Measurements from ENCODE around the gene SEMA3B.

GRCh38 chr3:50230794-50231125, 38.2 kb upstream of the SEMA3B start:
- TF ChIP-seq POLR2A (IDR thresholded peaks at IDR 0.05; ENCODE audit: low read depth, low read length) (no peak), SPI1 (IDR thresholded peaks at IDR 0.05; ENCODE audit: low read depth, low read length) (no peak), TAF1 (IDR thresholded peaks at IDR 0.05; ENCODE audit: low read depth, low read length) (no peak)
